GM23338 (cell line): ENCODE results near the gene EDEM1. TPM values are rescaled to one million over a fixed set of nuclear protein-coding genes. Genes with fewer than 3 reads are reported as not detected.

ENCODE experiments used
- ATAC-seq: fragments of 200-7000 bp; cut with Tn5 transposase; 3 replicates; pipeline ENCODE4 v1.9.1; 2020
- DNase-seq: peaks from one replicate; pipeline ENCODE4 v3.0.0-alpha.2; 2015; ENCODE audit warnings: low spot score
- H2AFZ ChIP-seq: fragments of 200-600 bp; sonication (generic); 2 replicates; pipeline ENCODE4 v1.8.0; 2016; ENCODE audit warnings: antibody characterized with exemption, mild to moderate bottlenecking, moderate library complexity
- H3F3A ChIP-seq: fragments of 200-600 bp; sonication (generic); replicated peaks from 2 replicates; pipeline ENCODE4 v1.8.0; 2017; ENCODE audit warnings: antibody characterized with exemption, mixed run types, low read depth
- H3K27ac ChIP-seq: fragments of 200-600 bp; sonication (generic); 2 replicates; pipeline ENCODE4 v1.6.1; 2016; ENCODE audit warnings: low read depth
- H3K27me3 ChIP-seq: fragments of 200-600 bp; sonication (generic); 2 replicates; pipeline ENCODE4 v1.8.0; 2016; ENCODE audit warnings: mild to moderate bottlenecking, mixed run types, moderate library complexity; ENCODE audit not compliant: insufficient read depth
- H3K36me3 ChIP-seq: fragments of 200-600 bp; sonication (generic); 2 replicates; pipeline ENCODE4 v1.8.0; 2016; ENCODE audit warnings: mild to moderate bottlenecking; ENCODE audit not compliant: insufficient read depth
- H3K4me1 ChIP-seq: fragments of 200-600 bp; sonication (generic); 2 replicates; pipeline ENCODE4 v1.8.0; 2016; ENCODE audit warnings: mild to moderate bottlenecking, moderate library complexity; ENCODE audit not compliant: insufficient read depth
- H3K4me2 ChIP-seq: fragments of 200-600 bp; sonication (generic); 2 replicates; pipeline ENCODE4 v1.7.1; 2017; ENCODE audit warnings: mixed run types
- H3K4me3 ChIP-seq: fragments of 200-600 bp; sonication (generic); 2 replicates; pipeline ENCODE4 v1.6.1; 2016; ENCODE audit warnings: mixed run types
- H3K79me2 ChIP-seq: fragments of 200-600 bp; sonication (generic); replicated peaks from 2 replicates; pipeline ENCODE4 v1.8.0; 2017; ENCODE audit warnings: mild to moderate bottlenecking; ENCODE audit not compliant: insufficient read depth
- H3K9me2 ChIP-seq: fragments of 200-600 bp; sonication (generic); 2 replicates; pipeline ENCODE4 v1.8.0; 2017; ENCODE audit not compliant: insufficient read depth
- H4K20me1 ChIP-seq: fragments of 200-600 bp; sonication (generic); replicated peaks from 2 replicates; pipeline ENCODE4 v1.8.0; 2017; ENCODE audit warnings: mild to moderate bottlenecking; ENCODE audit not compliant: insufficient read depth
- H3K27ac Mint-ChIP-seq: 2 replicates; pipeline ENCODE4 v1.8.0; 2020; ENCODE audit warnings: inconsistent platforms, mild to moderate bottlenecking, moderate library complexity, mixed read lengths
- H3K27me3 Mint-ChIP-seq: 3 replicates; pipeline ENCODE4 v1.8.0; 2022; ENCODE audit warnings: low read depth, mild to moderate bottlenecking, moderate library complexity, mixed read lengths, inconsistent platforms; ENCODE audit not compliant: insufficient read depth, poor library complexity
- H3K36me3 Mint-ChIP-seq: 3 replicates; pipeline ENCODE4 v1.8.0; 2021; ENCODE audit warnings: low read depth, mild to moderate bottlenecking, inconsistent platforms, moderate library complexity, mixed read lengths
- H3K4me1 Mint-ChIP-seq: 3 replicates; pipeline ENCODE4 v1.8.0; 2020; ENCODE audit warnings: mild to moderate bottlenecking, inconsistent platforms, mixed read lengths
- H3K4me3 Mint-ChIP-seq: 3 replicates; pipeline ENCODE4 v1.8.0; 2021; ENCODE audit warnings: moderate library complexity, mild to moderate bottlenecking, inconsistent platforms, mixed read lengths
- H3K9me3 Mint-ChIP-seq: 3 replicates; pipeline ENCODE4 v1.8.0; 2020; ENCODE audit warnings: moderate library complexity, mild to moderate bottlenecking, inconsistent platforms, mixed read lengths
- CREB1 ChIP-seq: fragments of 250-450 bp; sonication (Bioruptor Pico); IDR thresholded peaks from 2 replicates; pipeline ENCODE4 v1.5.0; 2020; ENCODE audit warnings: low read depth, mild to moderate bottlenecking, moderate library complexity
- EZH2 ChIP-seq: fragments of 200-600 bp; sonication (generic); IDR thresholded peaks from one replicate; pipeline ENCODE4 v1.8.0; 2017; ENCODE audit warnings: antibody characterized with exemption, mild to moderate bottlenecking, low read depth; ENCODE audit not compliant: unreplicated experiment
- EZH2phosphoT487 ChIP-seq: fragments of 200-600 bp; sonication (generic); IDR thresholded peaks from one replicate; pipeline ENCODE4 v1.8.1; 2018; ENCODE audit warnings: antibody characterized with exemption; ENCODE audit not compliant: unreplicated experiment
- JUNB ChIP-seq: IDR thresholded peaks from one replicate; pipeline ENCODE4 v1.6.1; 2016; ENCODE audit warnings: antibody characterized with exemption; ENCODE audit not compliant: unreplicated experiment
- NANOG ChIP-seq: IDR thresholded peaks from 2 replicates; pipeline ENCODE4 v1.6.1; 2016; ENCODE audit warnings: antibody characterized with exemption, borderline replicate concordance
- POLR2AphosphoS5 ChIP-seq: IDR thresholded peaks from 2 replicates; pipeline ENCODE4 v1.6.1; 2016; ENCODE audit warnings: antibody characterized with exemption, low read depth
- STAT1 ChIP-seq: IDR thresholded peaks from one replicate; pipeline ENCODE4 v1.6.1; 2016; ENCODE audit warnings: antibody characterized with exemption; ENCODE audit not compliant: unreplicated experiment
- ZNF114 ChIP-seq: fragments of 250-450 bp; sonication (Bioruptor Pico); IDR thresholded peaks from 2 replicates; pipeline ENCODE4 v1.5.0; 2020; ENCODE audit warnings: mild to moderate bottlenecking, moderate library complexity
- polyA plus RNA-seq: library from polyadenylated mRNA; unstranded; fragments of >200 nt; fragmentation: Nextera tagmentation; extraction: Ambion mirVana; gene quantifications from 2 replicates; pipeline ENCODE4 v1.2.1, GENCODE V29; 2016
- total RNA-seq: library from RNA; depleted of rRNA; stranded (reverse); fragments of >200 nt; shearing (Covaris generic); gene quantifications from 2 replicates; pipeline ENCODE4 v1.2.3, GENCODE V29; 2014
- TF ChIP-seq, protein P1 (sequence below): IDR thresholded peaks from 2 replicates; pipeline ENCODE4 v1.6.1; 2016; ENCODE audit warnings: antibody characterized with exemption
- TF ChIP-seq, protein P2 (sequence below): IDR thresholded peaks from one replicate; pipeline ENCODE4 v1.6.1; 2018; ENCODE audit warnings: antibody characterized with exemption; ENCODE audit not compliant: unreplicated experiment
- TF ChIP-seq, protein P3 (sequence below), 2 experiments: fragments of 200-600 bp in 1 of 2; sonication (generic) in 1 of 2; conservative IDR thresholded peaks; 2 replicates each; pipeline versions ENCODE4 v1.5.1 to v1.6.1; 2016 to 2017; ENCODE audit warnings: antibody characterized with exemption in 2 of 2, low read depth in 2 of 2, mild to moderate bottlenecking in 2 of 2, moderate library complexity in 1 of 2

Gene EDEM1
- total and polyA plus RNA-seq, 2 experiments from 2014 or later = 2.2 to 36.7 TPM

DNA sequence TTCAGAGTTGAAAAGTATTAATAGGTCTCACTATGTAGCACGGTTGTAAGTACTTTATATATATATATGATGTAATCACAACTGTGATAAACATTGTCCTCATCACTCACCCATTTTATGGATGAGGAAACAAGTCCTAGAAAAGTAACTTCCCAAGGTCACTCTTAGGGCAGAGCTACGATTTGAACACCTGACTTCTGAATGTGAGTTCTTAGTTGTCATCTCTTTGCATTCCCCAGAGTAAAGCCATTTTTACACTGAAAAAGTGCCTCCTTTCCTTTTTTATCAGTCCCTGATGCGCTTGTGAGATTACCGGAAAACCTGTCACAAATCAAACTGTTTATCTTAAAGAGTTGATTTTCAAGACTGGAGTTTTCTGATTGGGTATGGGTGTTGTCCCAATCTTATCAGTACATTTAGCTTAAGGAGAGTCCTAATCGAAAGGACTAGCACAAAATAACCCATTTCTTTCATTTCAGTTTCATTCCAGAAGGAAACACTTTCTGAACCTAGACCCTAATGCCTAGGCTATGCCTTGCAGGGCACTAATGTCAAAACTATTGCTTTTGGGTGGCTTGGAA lies 2.3 kb upstream of the EDEM1 start:
- H3K4me1 Mint-ChIP-seq = peaks cover 28% of the 10 kb centered on the region
- TF ChIP-seq JUNB (no peak), CREB1 (CRISPR knock-in tag) (no peak), STAT1 (no peak)
- no peaks in the 10 kb centered on the region for H3K9me2 ChIP-seq

DNA sequence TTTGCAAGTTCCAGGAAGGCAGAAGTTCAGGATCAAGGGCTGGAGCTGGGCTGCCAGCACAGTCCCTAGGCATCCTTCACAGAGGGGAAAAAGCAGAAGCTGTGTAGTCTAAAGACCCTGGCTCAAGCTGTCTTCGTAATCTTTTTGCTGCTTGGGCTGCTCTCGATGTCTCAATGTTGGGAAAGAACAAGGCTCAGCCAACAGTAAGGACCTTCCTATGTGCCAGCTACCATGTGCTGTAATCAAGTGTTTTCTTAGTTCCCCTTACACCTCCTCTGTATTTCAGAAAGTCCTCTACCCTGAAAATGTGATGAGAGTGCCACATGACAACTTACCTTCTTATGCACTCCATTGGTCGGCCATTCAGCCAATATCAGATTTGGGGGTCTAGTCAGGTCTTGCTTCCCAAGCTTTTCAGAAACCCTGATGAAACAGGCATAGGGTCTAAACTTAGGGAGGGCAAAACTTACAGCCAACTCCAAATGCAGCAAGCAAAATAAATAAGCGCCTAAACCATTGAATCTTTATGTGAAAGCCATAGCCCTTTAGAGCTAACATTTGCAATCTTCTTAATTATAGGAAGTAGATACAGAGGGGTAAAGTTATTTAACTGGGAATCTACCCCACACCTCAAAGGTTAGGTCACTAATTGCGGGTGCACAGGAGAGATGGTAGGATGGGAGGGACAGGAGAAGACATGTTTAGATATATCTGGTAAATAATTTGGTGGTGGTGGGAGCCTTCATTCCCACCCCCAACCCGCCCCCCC lies 1.2 kb upstream of the EDEM1 start:
- H3K9me3 Mint-ChIP-seq = no peaks in the 10 kb centered on the region
- no peak overlapping the region for H3K27ac ChIP-seq
- H3K27ac Mint-ChIP-seq = no peak overlapping the region
- TF ChIP-seq NANOG = no peak
- TF ChIP-seq, protein P1, sequence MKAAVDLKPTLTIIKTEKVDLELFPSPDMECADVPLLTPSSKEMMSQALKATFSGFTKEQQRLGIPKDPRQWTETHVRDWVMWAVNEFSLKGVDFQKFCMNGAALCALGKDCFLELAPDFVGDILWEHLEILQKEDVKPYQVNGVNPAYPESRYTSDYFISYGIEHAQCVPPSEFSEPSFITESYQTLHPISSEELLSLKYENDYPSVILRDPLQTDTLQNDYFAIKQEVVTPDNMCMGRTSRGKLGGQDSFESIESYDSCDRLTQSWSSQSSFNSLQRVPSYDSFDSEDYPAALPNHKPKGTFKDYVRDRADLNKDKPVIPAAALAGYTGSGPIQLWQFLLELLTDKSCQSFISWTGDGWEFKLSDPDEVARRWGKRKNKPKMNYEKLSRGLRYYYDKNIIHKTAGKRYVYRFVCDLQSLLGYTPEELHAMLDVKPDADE = no peak
- no peak for TF ChIP-seq CREB1 (CRISPR knock-in tag)
- no peak for TF ChIP-seq STAT1
- TF ChIP-seq EZH2 = no peak
- TF ChIP-seq ZNF114 (CRISPR knock-in tag) = no peak
- TF ChIP-seq JUNB = no peak
- TF ChIP-seq, protein P2, sequence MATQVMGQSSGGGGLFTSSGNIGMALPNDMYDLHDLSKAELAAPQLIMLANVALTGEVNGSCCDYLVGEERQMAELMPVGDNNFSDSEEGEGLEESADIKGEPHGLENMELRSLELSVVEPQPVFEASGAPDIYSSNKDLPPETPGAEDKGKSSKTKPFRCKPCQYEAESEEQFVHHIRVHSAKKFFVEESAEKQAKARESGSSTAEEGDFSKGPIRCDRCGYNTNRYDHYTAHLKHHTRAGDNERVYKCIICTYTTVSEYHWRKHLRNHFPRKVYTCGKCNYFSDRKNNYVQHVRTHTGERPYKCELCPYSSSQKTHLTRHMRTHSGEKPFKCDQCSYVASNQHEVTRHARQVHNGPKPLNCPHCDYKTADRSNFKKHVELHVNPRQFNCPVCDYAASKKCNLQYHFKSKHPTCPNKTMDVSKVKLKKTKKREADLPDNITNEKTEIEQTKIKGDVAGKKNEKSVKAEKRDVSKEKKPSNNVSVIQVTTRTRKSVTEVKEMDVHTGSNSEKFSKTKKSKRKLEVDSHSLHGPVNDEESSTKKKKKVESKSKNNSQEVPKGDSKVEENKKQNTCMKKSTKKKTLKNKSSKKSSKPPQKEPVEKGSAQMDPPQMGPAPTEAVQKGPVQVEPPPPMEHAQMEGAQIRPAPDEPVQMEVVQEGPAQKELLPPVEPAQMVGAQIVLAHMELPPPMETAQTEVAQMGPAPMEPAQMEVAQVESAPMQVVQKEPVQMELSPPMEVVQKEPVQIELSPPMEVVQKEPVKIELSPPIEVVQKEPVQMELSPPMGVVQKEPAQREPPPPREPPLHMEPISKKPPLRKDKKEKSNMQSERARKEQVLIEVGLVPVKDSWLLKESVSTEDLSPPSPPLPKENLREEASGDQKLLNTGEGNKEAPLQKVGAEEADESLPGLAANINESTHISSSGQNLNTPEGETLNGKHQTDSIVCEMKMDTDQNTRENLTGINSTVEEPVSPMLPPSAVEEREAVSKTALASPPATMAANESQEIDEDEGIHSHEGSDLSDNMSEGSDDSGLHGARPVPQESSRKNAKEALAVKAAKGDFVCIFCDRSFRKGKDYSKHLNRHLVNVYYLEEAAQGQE = no peak
- TF ChIP-seq EZH2phosphoT487 = no peak
- TF ChIP-seq, protein P3, sequence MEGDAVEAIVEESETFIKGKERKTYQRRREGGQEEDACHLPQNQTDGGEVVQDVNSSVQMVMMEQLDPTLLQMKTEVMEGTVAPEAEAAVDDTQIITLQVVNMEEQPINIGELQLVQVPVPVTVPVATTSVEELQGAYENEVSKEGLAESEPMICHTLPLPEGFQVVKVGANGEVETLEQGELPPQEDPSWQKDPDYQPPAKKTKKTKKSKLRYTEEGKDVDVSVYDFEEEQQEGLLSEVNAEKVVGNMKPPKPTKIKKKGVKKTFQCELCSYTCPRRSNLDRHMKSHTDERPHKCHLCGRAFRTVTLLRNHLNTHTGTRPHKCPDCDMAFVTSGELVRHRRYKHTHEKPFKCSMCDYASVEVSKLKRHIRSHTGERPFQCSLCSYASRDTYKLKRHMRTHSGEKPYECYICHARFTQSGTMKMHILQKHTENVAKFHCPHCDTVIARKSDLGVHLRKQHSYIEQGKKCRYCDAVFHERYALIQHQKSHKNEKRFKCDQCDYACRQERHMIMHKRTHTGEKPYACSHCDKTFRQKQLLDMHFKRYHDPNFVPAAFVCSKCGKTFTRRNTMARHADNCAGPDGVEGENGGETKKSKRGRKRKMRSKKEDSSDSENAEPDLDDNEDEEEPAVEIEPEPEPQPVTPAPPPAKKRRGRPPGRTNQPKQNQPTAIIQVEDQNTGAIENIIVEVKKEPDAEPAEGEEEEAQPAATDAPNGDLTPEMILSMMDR (conservative IDR thresholded peaks at IDR 0.05; ENCODE audit: low read depth in 2 of 2) = no peak
- no peak for TF ChIP-seq POLR2AphosphoS5

More for the DNA sequence above, 2.3 kb upstream of the EDEM1 start:
- Histone ChIP-seq H3K27ac (no peak overlapping the region), H2AFZ (no peak overlapping the region), H3K4me2 (0 out of 2 replicates have a peak overlapping the region, but pooled peaks have one; percentile 96), H3K27me3 (peaks cover 16% of the 10 kb centered on the region; the same call in 1 of the 2 replicates), H3K4me1 (peaks cover 17% of the 10 kb centered on the region), H3F3A (no peaks in the 10 kb centered on the region), H4K20me1 (peaks cover 5% of the 10 kb centered on the region), H3K79me2 (peaks cover 19% of the 10 kb centered on the region), H3K4me3 (no peak overlapping the region), H3K36me3 (no peaks in the 10 kb centered on the region)
- DNase-seq (no peak), ATAC-seq (no peak)
- H3K27me3 Mint-ChIP-seq = peaks cover 5% of the 10 kb centered on the region
- no peak overlapping the region for H3K27ac Mint-ChIP-seq
- peaks cover 2% of the 10 kb centered on the region; the same call in 2 of the 3 replicates for H3K36me3 Mint-ChIP-seq
- H3K4me3 Mint-ChIP-seq = no peak overlapping the region
- H3K9me3 Mint-ChIP-seq = no peaks in the 10 kb centered on the region

More for the DNA sequence above, 1.2 kb upstream of the EDEM1 start:
- Histone ChIP-seq H4K20me1 (peaks cover 5% of the 10 kb centered on the region), H3K4me3 (peak overlapping the region; percentile 68), H3F3A (no peaks in the 10 kb centered on the region), H3K27me3 (peaks cover 16% of the 10 kb centered on the region; the same call in 1 of the 2 replicates), H2AFZ (no peak overlapping the region), H3K4me2 (peak overlapping the region; percentile 96), H3K79me2 (peaks cover 30% of the 10 kb centered on the region), H3K36me3 (no peaks in the 10 kb centered on the region), H3K4me1 (peaks cover 17% of the 10 kb centered on the region), H3K9me2 (no peaks in the 10 kb centered on the region)
- peaks cover 5% of the 10 kb centered on the region; the same call in 2 of the 3 replicates for H3K36me3 Mint-ChIP-seq
- H3K4me3 Mint-ChIP-seq = peak overlapping the region; percentile 86
- DNase-seq (no peak), ATAC-seq (no peak)
- H3K4me1 Mint-ChIP-seq = peaks cover 29% of the 10 kb centered on the region
- peaks cover 5% of the 10 kb centered on the region for H3K27me3 Mint-ChIP-seq
